Measurements from ENCODE around the gene TUBB3. TPM values are rescaled to one million over a fixed set of nuclear protein-coding genes. Genes with fewer than 3 reads are reported as not detected.

TUBB3 gene
- total RNA-seq, 1 donor from 2014 or later: 26.4 TPM

DNA sequence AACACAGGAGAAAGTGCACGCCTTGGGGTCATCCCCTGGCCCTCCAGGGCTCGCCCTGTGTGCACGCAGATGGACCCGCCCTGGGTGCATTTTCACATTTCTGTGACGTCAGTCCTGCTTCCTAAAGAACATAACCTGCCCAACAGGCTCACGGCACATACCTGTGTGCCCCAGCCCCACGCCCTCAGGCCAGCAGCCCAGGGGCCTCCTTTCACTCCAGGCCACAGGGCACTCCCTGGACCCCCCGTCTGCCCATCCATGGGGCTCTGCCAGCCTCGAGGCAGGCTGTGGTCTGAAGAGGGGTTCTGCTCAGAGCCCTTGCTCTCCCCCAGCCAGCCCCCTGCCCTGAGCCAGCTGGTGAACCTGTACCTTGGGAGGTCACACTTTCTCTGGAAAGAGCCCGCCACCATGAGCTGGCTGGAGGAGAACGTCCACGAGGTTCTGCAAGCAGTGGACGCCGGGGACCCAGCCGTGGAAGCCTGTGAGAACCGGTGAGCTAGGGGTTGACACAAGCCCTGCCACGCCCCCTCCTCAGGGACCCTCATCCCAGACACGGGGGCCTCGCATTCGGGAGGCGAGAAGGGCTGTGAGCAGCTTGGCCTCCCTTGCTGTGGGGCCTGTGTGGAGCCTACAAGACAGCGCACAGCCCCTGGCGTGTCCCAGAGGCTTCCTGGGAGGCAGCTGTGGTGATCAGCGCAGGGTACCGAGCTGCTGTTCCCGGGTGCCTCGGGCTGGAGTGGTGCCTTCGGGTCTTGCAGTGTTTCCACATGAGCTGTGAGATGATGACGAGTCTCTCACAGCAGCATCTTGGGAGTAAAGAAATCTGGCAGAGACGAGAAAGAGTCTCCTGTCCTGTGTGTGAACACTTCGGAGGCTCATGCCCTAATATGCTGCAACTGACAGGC, 18.3 kb upstream of the TUBB3 start:
- Mint-ChIP-seq H3K27ac (no peak overlapping the region), H3K27me3 (ENCODE audit: low read depth) (no peaks in the 10 kb centered on the region), H3K9me3 (no peaks in the 10 kb centered on the region), H3K4me3 (no peak overlapping the region), H3K4me1 (no peaks in the 10 kb centered on the region), H3K36me3 (peaks cover 41% of the 10 kb centered on the region)
- DNase-seq (ENCODE audit: low spot score in 2 of 2, unreplicated experiment in 2 of 2): no peak
- TF ChIP-seq, protein P1, sequence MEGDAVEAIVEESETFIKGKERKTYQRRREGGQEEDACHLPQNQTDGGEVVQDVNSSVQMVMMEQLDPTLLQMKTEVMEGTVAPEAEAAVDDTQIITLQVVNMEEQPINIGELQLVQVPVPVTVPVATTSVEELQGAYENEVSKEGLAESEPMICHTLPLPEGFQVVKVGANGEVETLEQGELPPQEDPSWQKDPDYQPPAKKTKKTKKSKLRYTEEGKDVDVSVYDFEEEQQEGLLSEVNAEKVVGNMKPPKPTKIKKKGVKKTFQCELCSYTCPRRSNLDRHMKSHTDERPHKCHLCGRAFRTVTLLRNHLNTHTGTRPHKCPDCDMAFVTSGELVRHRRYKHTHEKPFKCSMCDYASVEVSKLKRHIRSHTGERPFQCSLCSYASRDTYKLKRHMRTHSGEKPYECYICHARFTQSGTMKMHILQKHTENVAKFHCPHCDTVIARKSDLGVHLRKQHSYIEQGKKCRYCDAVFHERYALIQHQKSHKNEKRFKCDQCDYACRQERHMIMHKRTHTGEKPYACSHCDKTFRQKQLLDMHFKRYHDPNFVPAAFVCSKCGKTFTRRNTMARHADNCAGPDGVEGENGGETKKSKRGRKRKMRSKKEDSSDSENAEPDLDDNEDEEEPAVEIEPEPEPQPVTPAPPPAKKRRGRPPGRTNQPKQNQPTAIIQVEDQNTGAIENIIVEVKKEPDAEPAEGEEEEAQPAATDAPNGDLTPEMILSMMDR (IDR thresholded peaks at IDR 0.05; ENCODE audit: unreplicated experiment): no peak

GRCh38 chr16:89905511-89906139, 17.5 kb upstream of the TUBB3 start:
- Mint-ChIP-seq H3K27ac (no peak overlapping the region), H3K4me1 (no peaks in the 10 kb centered on the region), H3K36me3 (peaks cover 40% of the 10 kb centered on the region), H3K9me3 (no peaks in the 10 kb centered on the region), H3K27me3 (ENCODE audit: low read depth) (no peaks in the 10 kb centered on the region), H3K4me3 (no peak overlapping the region)
- no peak for DNase-seq (ENCODE audit: low spot score in 2 of 2, unreplicated experiment in 2 of 2)
- TF ChIP-seq, protein P1 (IDR thresholded peaks at IDR 0.05; ENCODE audit: unreplicated experiment): no peak

DNA sequence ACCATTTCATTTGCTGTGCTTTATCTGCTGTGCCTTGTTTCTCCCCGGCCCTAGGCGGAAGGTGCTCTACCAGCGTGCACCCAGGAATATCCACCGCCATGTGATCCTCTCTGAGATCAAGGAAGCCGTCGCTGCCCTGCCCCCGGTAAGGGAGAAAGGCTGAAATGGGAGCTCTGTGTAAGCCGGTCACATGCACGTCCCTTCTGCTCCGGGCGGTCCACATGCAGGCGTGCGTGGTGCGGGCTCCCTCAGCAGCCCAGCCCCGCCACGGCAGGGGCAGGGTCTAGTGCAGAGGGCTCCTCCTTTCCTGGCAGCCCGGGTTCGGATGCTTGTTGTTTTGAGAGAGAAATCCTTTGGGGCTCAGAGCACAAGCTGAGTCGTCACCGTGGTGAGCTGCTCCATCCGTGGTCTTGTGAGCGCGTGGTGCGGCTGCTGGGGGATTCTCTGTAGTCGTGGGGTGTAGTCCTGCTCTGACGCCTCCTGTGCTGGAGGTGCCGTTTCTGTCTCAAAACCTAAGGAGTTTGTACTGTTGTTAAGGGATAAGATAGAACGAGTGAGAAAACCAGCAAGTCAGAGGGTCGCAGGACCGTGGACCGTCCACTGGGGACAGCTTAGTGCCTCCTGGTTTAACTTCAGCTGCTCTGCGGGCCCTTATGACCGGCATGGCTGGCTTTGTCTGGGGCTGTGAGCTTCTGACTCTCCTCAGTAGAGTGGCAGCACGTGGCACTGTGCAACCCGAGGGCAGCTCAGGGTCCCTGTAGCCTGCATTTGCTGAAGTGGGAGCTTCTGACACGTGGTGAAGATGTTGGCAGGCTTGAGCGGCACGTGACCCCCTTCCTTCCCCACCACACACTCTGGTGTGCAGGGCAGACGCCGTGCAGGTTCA, 16.8 kb upstream of the TUBB3 start:
- H3K4me1 Mint-ChIP-seq: no peaks in the 10 kb centered on the region
- TF ChIP-seq, protein P1 (IDR thresholded peaks at IDR 0.05; ENCODE audit: unreplicated experiment): no peak
- no peak overlapping the region for H3K4me3 Mint-ChIP-seq
- H3K36me3 Mint-ChIP-seq: peaks cover 39% of the 10 kb centered on the region
- no peaks in the 10 kb centered on the region for H3K9me3 Mint-ChIP-seq
- no peak overlapping the region for H3K27ac Mint-ChIP-seq
- no peak for DNase-seq (ENCODE audit: low spot score in 2 of 2, unreplicated experiment in 2 of 2)
- no peaks in the 10 kb centered on the region for H3K27me3 Mint-ChIP-seq (ENCODE audit: low read depth)

GRCh38 chr16:89907055-89907814, 15.9 kb upstream of the TUBB3 start:
- Mint-ChIP-seq H3K9me3 (no peaks in the 10 kb centered on the region), H3K27ac (no peak overlapping the region), H3K4me1 (no peaks in the 10 kb centered on the region), H3K36me3 (peaks cover 40% of the 10 kb centered on the region), H3K27me3 (ENCODE audit: low read depth) (no peaks in the 10 kb centered on the region), H3K4me3 (no peak overlapping the region)
- no peak for DNase-seq (ENCODE audit: low spot score in 2 of 2, unreplicated experiment in 2 of 2)
- TF ChIP-seq, protein P1 (IDR thresholded peaks at IDR 0.05; ENCODE audit: unreplicated experiment): no peak

DNA sequence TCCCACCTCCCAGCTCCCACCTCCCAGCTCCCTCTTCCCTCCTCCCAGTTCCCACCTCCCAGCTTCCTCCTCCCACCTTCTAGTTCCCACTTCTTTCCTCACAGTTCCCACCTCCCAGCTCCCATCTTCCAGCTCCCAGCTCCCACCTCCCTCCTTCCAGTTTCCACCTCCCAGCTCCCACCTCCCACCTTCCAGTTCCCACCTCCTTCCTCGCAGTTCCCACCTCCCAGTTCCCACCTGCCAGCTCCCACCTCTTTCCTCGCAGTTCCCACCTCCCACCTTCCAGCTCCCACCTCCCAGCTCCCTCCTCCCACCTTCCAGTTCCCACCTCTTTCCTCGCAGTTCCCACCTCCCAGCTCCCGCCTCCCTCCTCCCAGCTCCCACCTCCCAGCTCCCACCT, 14.9 kb upstream of the TUBB3 start:
- Mint-ChIP-seq H3K4me1 (no peaks in the 10 kb centered on the region), H3K9me3 (no peaks in the 10 kb centered on the region), H3K4me3 (no peak overlapping the region), H3K27me3 (ENCODE audit: low read depth) (no peaks in the 10 kb centered on the region), H3K36me3 (peaks cover 40% of the 10 kb centered on the region), H3K27ac (no peak overlapping the region)
- TF ChIP-seq, protein P1 (IDR thresholded peaks at IDR 0.05; ENCODE audit: unreplicated experiment): no peak
- DNase-seq (ENCODE audit: low spot score in 2 of 2, unreplicated experiment in 2 of 2): no peak

Data from mesothelial cell of epicardium (in vitro differentiated cells).